HG03342 (cell line): ENCODE results near the gene NME9.

ENCODE experiments used
- ATAC-seq: cut with Tn5 transposase; IDR thresholded peaks from one replicate; pipeline ENCODE4 v1.9.1; 2021; ENCODE audit warnings: mild to moderate bottlenecking, moderate library complexity; ENCODE audit not compliant: unreplicated experiment

Gene NME9

DNA sequence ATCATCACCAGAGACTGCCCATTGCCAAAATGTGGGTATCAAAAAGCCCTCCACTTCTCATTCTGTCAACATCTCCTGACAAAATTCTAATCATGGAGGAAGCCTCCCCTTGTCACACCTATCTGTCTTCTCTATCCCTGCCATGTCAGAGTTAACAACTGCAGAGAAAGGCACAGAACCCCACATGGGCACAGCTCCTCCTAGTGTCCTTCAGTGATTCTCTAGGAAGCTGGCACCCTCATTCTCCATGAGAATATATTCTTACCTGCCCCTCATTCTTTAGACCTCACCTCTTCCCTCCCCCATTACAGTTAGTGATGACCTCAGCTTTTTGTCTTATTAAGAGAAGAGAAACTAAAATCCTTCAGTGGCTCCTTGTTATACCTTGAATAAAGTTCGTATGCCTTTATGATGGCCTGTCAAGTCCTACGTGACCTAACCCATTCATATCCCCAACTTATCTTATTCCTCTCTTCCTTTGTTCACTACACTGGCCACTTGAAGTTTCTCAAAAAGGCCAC, 44.6 kb downstream of the NME9 start:
- no peak for ATAC-seq

DNA sequence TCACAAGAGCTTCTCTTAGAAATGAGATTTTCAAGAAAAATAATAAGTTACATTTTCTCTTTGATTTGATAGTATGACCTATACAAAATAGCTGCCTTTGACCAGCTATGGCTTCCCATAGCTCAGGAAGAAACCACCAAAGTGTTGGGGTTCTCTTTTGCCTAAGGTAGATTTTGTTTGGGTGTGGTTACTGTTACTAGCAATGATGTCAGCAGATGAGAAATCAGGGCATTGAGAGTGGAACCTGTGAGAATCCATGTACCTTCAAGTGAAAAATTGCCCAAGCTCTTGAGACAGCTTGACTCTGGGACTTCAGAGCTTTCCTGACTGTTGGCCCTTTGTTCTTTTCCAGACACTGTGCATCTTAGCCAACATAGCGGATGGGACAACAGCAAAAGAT, 45.6 kb downstream of the NME9 start:
- no peak for ATAC-seq

- ATAC-seq, result no peak
Measured at GRCh38 chr3:138282836-138283235, 46.8 kb downstream of the NME9 start.

GRCh38 chr3:138281561-138281960, 48.1 kb downstream of the NME9 start:
- ATAC-seq, result no peak

DNA sequence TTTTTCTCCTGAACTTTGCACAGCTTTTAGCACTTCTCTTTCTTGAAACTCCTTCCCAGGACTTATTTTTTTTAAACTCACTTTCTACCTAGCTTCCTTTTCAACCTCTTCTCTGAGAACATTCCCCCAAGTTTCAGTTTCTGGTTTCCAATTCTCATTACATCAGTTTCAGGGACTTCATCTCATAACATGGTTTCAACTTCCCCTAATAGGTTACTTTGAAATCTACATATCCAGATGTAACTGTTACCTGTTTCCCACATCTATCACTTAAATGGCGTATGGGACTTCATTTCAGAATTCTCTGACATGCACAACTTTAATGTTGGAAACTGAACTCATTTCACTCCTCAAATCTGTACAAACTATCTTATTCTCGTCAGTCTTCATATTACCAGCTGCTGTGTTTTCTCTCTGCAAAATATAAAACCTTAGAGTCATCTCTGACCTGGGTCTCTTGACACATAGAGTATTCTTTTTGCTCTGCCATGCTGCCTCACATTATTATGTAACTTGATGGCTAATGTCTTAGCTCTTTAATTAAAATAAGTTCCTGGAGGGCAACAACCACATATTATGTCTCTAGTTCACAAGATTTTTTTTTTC, 58.4 kb downstream of the NME9 start:
- peak; percentile 90 for ATAC-seq

- no peak for ATAC-seq
Measured at GRCh38 chr3:138270245-138270644, 59.4 kb downstream of the NME9 start.

DNA sequence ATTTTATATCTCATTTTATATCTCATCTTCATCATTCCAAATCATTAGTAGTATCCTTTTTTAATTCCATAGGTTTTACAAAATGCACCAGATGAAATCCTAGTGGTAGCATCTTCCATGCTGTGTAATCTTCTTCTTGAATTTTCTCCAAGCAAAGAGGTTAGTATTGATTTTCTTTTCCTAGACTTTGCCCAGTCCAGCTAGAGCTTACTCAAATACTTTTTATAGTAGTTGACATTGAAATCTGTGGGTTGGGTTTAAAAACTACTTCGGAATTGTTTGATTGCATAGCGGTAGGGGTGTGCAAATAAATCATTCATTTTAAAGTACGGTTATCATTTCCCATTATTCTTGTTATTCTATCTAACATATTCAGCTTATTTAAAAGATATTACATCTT, 62.6 kb downstream of the NME9 start:
- no peak for ATAC-seq

GRCh38 chr3:138265745-138266144, 63.9 kb downstream of the NME9 start:
- ATAC-seq, result no peak

- ATAC-seq, result no peak
Measured at GRCh38 chr3:138263104-138263503, 66.5 kb downstream of the NME9 start.

DNA sequence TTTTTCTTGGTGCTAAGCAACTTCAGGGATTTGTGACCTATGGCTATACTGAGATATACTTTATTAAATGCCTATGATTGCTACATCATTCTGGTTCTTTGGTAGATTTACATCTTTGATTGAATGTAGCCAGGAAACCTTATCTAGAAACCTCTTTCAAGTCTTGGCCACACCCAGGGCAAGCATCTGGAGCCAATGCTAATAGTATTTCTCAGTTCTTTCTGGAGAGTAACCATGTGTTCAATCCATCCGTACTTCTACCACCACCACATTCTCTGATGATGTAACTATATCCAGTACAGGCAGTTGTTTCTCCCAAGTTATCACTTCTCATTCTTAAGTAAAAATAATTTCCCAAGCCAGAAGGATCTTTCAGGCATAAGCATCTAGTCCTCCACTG, 69.0 kb downstream of the NME9 start:
- ATAC-seq, result no peak

- no peak for ATAC-seq
Measured at GRCh38 chr3:138259126-138259525, 70.5 kb downstream of the NME9 start.

DNA sequence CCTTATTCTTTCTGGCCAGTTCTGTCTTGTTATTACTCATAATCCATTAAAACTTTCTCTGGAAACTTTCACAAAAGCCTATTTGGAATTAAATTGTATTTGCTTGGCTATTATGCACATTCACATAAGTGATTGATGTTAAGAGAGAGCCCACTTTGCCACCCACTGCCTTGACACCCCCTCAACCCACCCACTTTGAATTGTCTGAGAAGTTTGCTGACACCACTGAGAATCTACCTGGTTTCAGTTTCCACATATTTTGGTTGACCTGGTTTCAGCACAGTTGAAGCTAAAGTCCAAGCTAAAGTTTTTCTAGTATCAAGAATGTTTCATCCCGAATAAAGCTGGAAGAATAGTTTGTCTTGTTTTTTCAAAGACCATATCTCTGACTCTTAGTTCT, 71.7 kb downstream of the NME9 start:
- no peak for ATAC-seq

- ATAC-seq, result no peak
Measured at GRCh38 chr3:138256022-138256421, 73.6 kb downstream of the NME9 start.

- ATAC-seq, result no peak
Measured at GRCh38 chr3:138254216-138254615, 75.4 kb downstream of the NME9 start.

- ATAC-seq, result no peak
Measured at GRCh38 chr3:138253609-138254008, 76.0 kb downstream of the NME9 start.
